Gastrocnemius medialis (tissue), 4 donors: Measurements from ENCODE around the gene LMNTD1. TPM values are rescaled to one million over a fixed set of nuclear protein-coding genes. Genes with fewer than 3 reads are reported as not detected.

Experiments
- ATAC-seq, 2 donors: fragments of 150-250 bp; one replicate each; pipeline ENCODE4 v1.9.1; 2016
- DNase-seq, 2 donors: peaks; one replicate each; pipeline ENCODE4 v3.0.0-alpha.2; 2019
- H3K27ac ChIP-seq, 4 donors: fragments of 200-600 bp; sonication (generic); 1 replicate in 1 of 4; 2 replicates in 3 of 4; pipeline ENCODE4 v1.5.1; 2016 to 2018; ENCODE audit warnings: mild to moderate bottlenecking in 2 of 4, moderate library complexity in 1 of 4
- H3K27me3 ChIP-seq, 3 donors: fragments of 200-600 bp; sonication (generic) in 2 of 3; 1 replicate in 1 of 3; 2 replicates in 2 of 3; pipeline versions ENCODE4 v1.5.1 to v1.6.0; 2016 to 2019; ENCODE audit warnings: mild to moderate bottlenecking in 1 of 3, moderate library complexity in 1 of 3
- H3K36me3 ChIP-seq, 2 donors: fragments of 200-600 bp; sonication (generic) in 1 of 2; one replicate each; pipeline ENCODE4 v1.5.1; 2017 to 2018
- H3K4me1 ChIP-seq, 2 donors: fragments of 200-600 bp; sonication (generic) in 1 of 2; one replicate each; pipeline ENCODE4 v1.5.1; 2016 to 2017; ENCODE audit warnings: mild to moderate bottlenecking in 2 of 2
- H3K4me3 ChIP-seq, 4 donors: fragments of 200-600 bp; sonication (generic) in 3 of 4; 1 replicate in 1 of 4; 2 replicates in 3 of 4; pipeline ENCODE4 v1.5.1; 2016 to 2019; ENCODE audit warnings: mild to moderate bottlenecking in 2 of 4
- H3K9me3 ChIP-seq, 3 donors: fragments of 200-600 bp; sonication (generic) in 2 of 3; 1 replicate in 1 of 3; 2 replicates in 2 of 3; pipeline ENCODE4 v1.5.1; 2016 to 2019
- CTCF ChIP-seq, 5 experiments: fragments of 450-650 bp in 3 of 5; fragments of 200-600 bp in 2 of 5; sonication (generic) in 2 of 5; IDR thresholded peaks in 4 of 5; conservative IDR thresholded peaks in 1 of 5; 1 replicate in 4 of 5; 2 replicates in 1 of 5; pipeline ENCODE4 v1.5.1; 2016 to 2019; ENCODE audit warnings: antibody characterized with exemption in 5 of 5, mild to moderate bottlenecking in 3 of 5, moderate library complexity in 3 of 5
- POLR2A ChIP-seq, 2 donors: fragments of 450-650 bp; IDR thresholded peaks; one replicate each; pipeline ENCODE4 v1.6.1; 2017; ENCODE audit warnings: antibody characterized with exemption in 2 of 2, mild to moderate bottlenecking in 2 of 2, moderate library complexity in 2 of 2
- in situ Hi-C, 4 donors: fragments of 200-750 bp; cut with MboI; loops; one replicate each; pipeline versions ENCODE4 v1.15.0 to v1.8.0; 2017; ENCODE audit warnings: low sequenced_read_pairs in 4 of 4
- intact Hi-C: fragments of 100-400 bp; cut with DNase I; formaldehyde crosslinking; loops from one replicate; pipeline ENCODE4 v1.15.1; 2023; ENCODE audit warnings: low total_unique reads
- total RNA-seq, 4 donors: library from RNA; depleted of rRNA; stranded (reverse); fragments of >200 nt; gene quantifications; one replicate each; pipeline versions ENCODE4 v1.1.0 to v1.2.3, GENCODE V29; 2016

Gene LMNTD1
- total RNA-seq, 4 donors from 2014 or later, result not detected

DNA sequence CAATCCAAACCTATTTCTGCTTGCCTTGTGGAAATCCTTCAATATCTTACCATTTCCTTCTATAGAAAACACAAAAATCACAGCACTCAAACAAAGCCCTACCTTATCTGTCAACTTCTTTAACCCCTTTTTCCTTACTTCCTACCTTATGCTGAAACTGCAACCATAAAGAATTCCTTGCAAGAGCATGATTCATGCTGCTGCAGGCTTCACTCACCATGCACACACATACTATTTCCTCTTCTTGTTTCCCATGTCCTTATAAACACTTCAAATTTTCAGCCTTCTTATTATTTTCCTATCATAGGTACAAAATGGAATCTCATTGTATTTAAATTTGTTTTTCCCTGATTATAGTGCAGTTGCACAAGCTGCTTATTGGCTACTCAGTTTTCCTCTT, 23.3 kb downstream of the LMNTD1 start:
- in situ Hi-C loops (no loop called here), intact Hi-C loops (no loop called here)
- no peak overlapping the region for H3K27ac ChIP-seq
- no peaks in the 10 kb centered on the region for H3K27me3 ChIP-seq
- no peak overlapping the region for H3K4me3 ChIP-seq
- TF ChIP-seq POLR2A (IDR thresholded peaks at IDR 0.05), result no peak
- TF ChIP-seq CTCF (IDR thresholded peaks at IDR 0.05 in 4 of 5, conservative IDR thresholded peaks at IDR 0.05 in 1 of 5), result no peak
- ATAC-seq (no peak), DNase-seq (no peak)
- H3K9me3 ChIP-seq, result no peaks in the 10 kb centered on the region
- H3K36me3 ChIP-seq, result no peaks in the 10 kb centered on the region
- no peaks in the 10 kb centered on the region for H3K4me1 ChIP-seq

DNA sequence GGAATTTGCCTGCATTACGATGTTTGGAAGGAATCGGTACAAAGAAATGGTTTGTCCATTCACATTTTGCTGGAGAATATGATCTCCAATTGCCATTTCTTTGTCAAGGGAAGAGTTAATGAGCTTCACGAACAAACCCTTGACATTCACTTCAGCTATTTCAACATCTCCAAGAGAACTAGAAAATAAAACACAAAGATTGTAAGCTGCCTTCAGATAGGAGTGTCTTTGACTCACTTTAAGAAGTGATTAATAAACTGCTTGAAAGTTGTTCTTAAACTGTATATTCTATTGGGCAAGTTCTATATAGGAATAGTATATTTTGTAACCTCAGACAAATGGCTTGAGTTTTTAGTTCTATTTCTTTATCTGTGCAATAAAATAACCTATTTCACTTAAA, 26.3 kb downstream of the LMNTD1 start:
- Histone ChIP-seq H3K4me1 (no peaks in the 10 kb centered on the region), H3K27ac (no peak overlapping the region), H3K4me3 (no peak overlapping the region), H3K36me3 (no peaks in the 10 kb centered on the region), H3K9me3 (no peaks in the 10 kb centered on the region), H3K27me3 (no peaks in the 10 kb centered on the region)
- DNase-seq (no peak), ATAC-seq (no peak)
- in situ Hi-C loops (no loop called here), intact Hi-C loops (no loop called here)
- TF ChIP-seq CTCF (IDR thresholded peaks at IDR 0.05 in 4 of 5, conservative IDR thresholded peaks at IDR 0.05 in 1 of 5) (no peak), POLR2A (IDR thresholded peaks at IDR 0.05) (no peak)

- ATAC-seq, result no peak
- H3K27ac ChIP-seq, result no peak overlapping the region
Measured at GRCh38 chr12:25524366-25524765, 28.7 kb downstream of the LMNTD1 start.

DNA sequence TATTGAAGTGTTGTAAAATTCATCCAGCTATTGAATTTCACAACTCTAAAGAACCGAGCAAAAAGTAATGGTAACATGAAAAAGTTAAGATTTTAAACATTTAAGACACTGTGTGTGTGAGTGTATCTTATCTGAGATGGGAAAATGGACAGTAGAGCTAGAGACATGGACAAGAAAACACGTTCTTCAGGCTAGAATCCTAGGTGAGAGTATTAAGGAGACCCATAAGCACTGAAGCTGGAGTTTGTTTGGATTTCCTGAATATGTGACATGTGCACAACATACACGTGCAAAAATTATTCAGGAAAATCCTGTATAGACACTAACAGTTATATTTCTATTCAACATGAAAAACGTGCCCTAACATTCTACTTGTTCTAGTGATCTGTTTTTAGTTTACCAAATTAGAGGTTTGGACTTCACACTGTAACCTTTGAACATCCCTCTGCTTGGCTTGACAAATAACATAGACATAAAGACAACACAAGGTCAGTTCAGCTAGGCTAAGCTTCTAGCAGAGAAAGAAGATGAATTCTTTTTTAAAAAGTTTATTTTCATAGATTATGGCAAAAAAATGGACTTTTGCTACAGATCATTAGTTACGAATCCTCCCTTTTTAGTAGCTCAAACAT, 31.3 kb downstream of the LMNTD1 start:
- H3K27ac ChIP-seq, result no peak overlapping the region

More at GRCh38 chr12:25524366-25524765, 28.7 kb downstream of the LMNTD1 start:
- Histone ChIP-seq H3K27me3 (no peaks in the 10 kb centered on the region), H3K4me3 (no peak overlapping the region), H3K9me3 (no peaks in the 10 kb centered on the region), H3K36me3 (no peaks in the 10 kb centered on the region), H3K4me1 (no peaks in the 10 kb centered on the region)
- intact Hi-C loops, result no loop called here
- TF ChIP-seq POLR2A (IDR thresholded peaks at IDR 0.05) (no peak), CTCF (IDR thresholded peaks at IDR 0.05 in 4 of 5, conservative IDR thresholded peaks at IDR 0.05 in 1 of 5) (no peak)
- in situ Hi-C loops, result no loop called here
- no peak for DNase-seq

More for the DNA sequence above, 31.3 kb downstream of the LMNTD1 start:
- no peak for TF ChIP-seq CTCF (IDR thresholded peaks at IDR 0.05 in 4 of 5, conservative IDR thresholded peaks at IDR 0.05 in 1 of 5)
- H3K27me3 ChIP-seq, result no peaks in the 10 kb centered on the region
- H3K36me3 ChIP-seq, result no peaks in the 10 kb centered on the region
- no peak overlapping the region for H3K4me3 ChIP-seq
- DNase-seq (no peak), ATAC-seq (no peak)
- no peaks in the 10 kb centered on the region for H3K4me1 ChIP-seq
- no peaks in the 10 kb centered on the region for H3K9me3 ChIP-seq
- in situ Hi-C loops, result no loop called here
- intact Hi-C loops, result no loop called here
